WTC11 (cell line): ENCODE results near the gene NHSL1. TPM values are rescaled to one million over a fixed set of nuclear protein-coding genes. Genes with fewer than 3 reads are reported as not detected.

Experiments
- ATAC-seq: fragments of 200-7000 bp; cut with Tn5 transposase; 2 replicates; pipeline ENCODE4 v1.10.0; 2021; ENCODE audit warnings: mild to moderate bottlenecking, moderate library complexity
- CTCF ChIA-PET: fragments of 300-600 bp; sonication (Branson Sonifier 250); formaldehyde crosslinking; loops from one replicate; lab custom pipeline; 2021; ENCODE audit warnings: antibody characterized with exemption; lab: Charles Lee
- POLR2A ChIA-PET: fragments of 350-600 bp; sonication (Branson Sonifier 250); formaldehyde crosslinking; loops from one replicate; lab custom pipeline; 2021; ENCODE audit warnings: antibody characterized with exemption; lab: Charles Lee
- DNase-seq: peaks from one replicate; pipeline ENCODE4 v3.0.0; 2021; ENCODE audit warnings: low spot score
- H3K27ac Mint-ChIP-seq: 2 replicates; pipeline ENCODE4 v1.8.0; 2021; ENCODE audit warnings: mixed read lengths
- H3K27me3 Mint-ChIP-seq: 2 replicates; pipeline ENCODE4 v1.8.0; 2021; ENCODE audit warnings: low read depth, mild to moderate bottlenecking, moderate library complexity, mixed read lengths
- H3K36me3 Mint-ChIP-seq: 2 replicates; pipeline ENCODE4 v1.8.0; 2021; ENCODE audit warnings: mixed read lengths
- H3K4me1 Mint-ChIP-seq: 2 replicates; pipeline ENCODE4 v1.8.0; 2022; ENCODE audit warnings: mixed read lengths
- H3K4me3 Mint-ChIP-seq: 2 replicates; pipeline ENCODE4 v1.8.0; 2021; ENCODE audit warnings: mild to moderate bottlenecking, moderate library complexity, mixed read lengths
- H3K9me3 Mint-ChIP-seq: 2 replicates; pipeline ENCODE4 v1.8.0; 2021; ENCODE audit warnings: mixed read lengths
- CREB1 ChIP-seq: sonication (generic); formaldehyde crosslinking; IDR thresholded peaks from 2 replicates; pipeline ENCODE4 v1.8.0; 2023; ENCODE audit warnings: mild to moderate bottlenecking, missing genetic modification reagents
- E2F4 ChIP-seq: sonication (generic); formaldehyde crosslinking; IDR thresholded peaks from 2 replicates; pipeline ENCODE4 v1.8.1; 2022; ENCODE audit warnings: low read depth, mild to moderate bottlenecking, moderate library complexity, missing genetic modification reagents, borderline replicate concordance
- FOXJ3 ChIP-seq: sonication (generic); formaldehyde crosslinking; IDR thresholded peaks from 2 replicates; pipeline ENCODE4 v1.9.0; 2021; ENCODE audit warnings: missing genetic modification reagents, mild to moderate bottlenecking, borderline replicate concordance
- GRHL2 ChIP-seq: fragments of 250-450 bp; sonication (Bioruptor Pico); IDR thresholded peaks from 2 replicates; pipeline ENCODE4 v1.8.0; 2022; ENCODE audit warnings: mild to moderate bottlenecking, moderate library complexity; ENCODE audit not compliant: insufficient replicate concordance, severe bottlenecking
- GTF2I ChIP-seq: fragments of 250-450 bp; sonication (Bioruptor Pico); conservative IDR thresholded peaks from 2 replicates; pipeline ENCODE4 v1.4.0; 2021; ENCODE audit warnings: mild to moderate bottlenecking
- MYBL2 ChIP-seq: sonication (generic); formaldehyde crosslinking; IDR thresholded peaks from 2 replicates; pipeline ENCODE4 v1.8.1; 2023; ENCODE audit warnings: mild to moderate bottlenecking, moderate library complexity, missing genetic modification reagents
- PREB ChIP-seq: sonication (generic); formaldehyde crosslinking; IDR thresholded peaks from 2 replicates; pipeline ENCODE4 v1.8.1; 2022; ENCODE audit warnings: mild to moderate bottlenecking, missing genetic modification reagents, moderate library complexity, borderline replicate concordance
- PRRX2 ChIP-seq: fragments of 250-450 bp; sonication (Bioruptor Pico); IDR thresholded peaks from 2 replicates; pipeline ENCODE4 v1.8.0; 2021; ENCODE audit warnings: mild to moderate bottlenecking
- RELA ChIP-seq: sonication (generic); formaldehyde crosslinking; IDR thresholded peaks from 2 replicates; pipeline ENCODE4 v1.8.1; 2022; ENCODE audit warnings: missing genetic modification reagents, mild to moderate bottlenecking, borderline replicate concordance
- RORB ChIP-seq: fragments of 250-450 bp; sonication (Bioruptor Pico); IDR thresholded peaks from 2 replicates; pipeline ENCODE4 v1.9.0; 2021; ENCODE audit warnings: mild to moderate bottlenecking
- SMAD4 ChIP-seq: sonication (generic); formaldehyde crosslinking; IDR thresholded peaks from 2 replicates; pipeline ENCODE4 v1.8.0; 2022; ENCODE audit warnings: mild to moderate bottlenecking, missing genetic modification reagents
- ZBTB21 ChIP-seq: sonication (generic); formaldehyde crosslinking; IDR thresholded peaks from 2 replicates; pipeline ENCODE4 v1.8.1; 2023; ENCODE audit warnings: mild to moderate bottlenecking, missing genetic modification reagents, borderline replicate concordance
- total RNA-seq: library from RNA; stranded (reverse); gene quantifications from 3 replicates; pipeline ENCODE4 v1.2.3, GENCODE V29; 2021
- TF ChIP-seq, protein P1 (sequence below): sonication (generic); formaldehyde crosslinking; IDR thresholded peaks from 2 replicates; pipeline ENCODE4 v1.8.0; 2023; ENCODE audit warnings: missing genetic modification reagents, mild to moderate bottlenecking, borderline replicate concordance
- TF ChIP-seq, protein P2 (sequence below): sonication (generic); formaldehyde crosslinking; IDR thresholded peaks from 2 replicates; pipeline ENCODE4 v1.8.1; 2022; ENCODE audit warnings: low read depth, missing genetic modification reagents, borderline replicate concordance
- TF ChIP-seq, protein P3 (sequence below): sonication (generic); formaldehyde crosslinking; IDR thresholded peaks from 2 replicates; pipeline ENCODE4 v1.8.1; 2023; ENCODE audit warnings: mild to moderate bottlenecking, moderate library complexity, missing genetic modification reagents
- TF ChIP-seq, protein P4 (sequence below): sonication (generic); formaldehyde crosslinking; IDR thresholded peaks from 2 replicates; pipeline ENCODE4 v1.8.0; 2022; ENCODE audit warnings: missing genetic modification reagents
- TF ChIP-seq, protein P5 (sequence below): sonication (generic); formaldehyde crosslinking; IDR thresholded peaks from 2 replicates; pipeline ENCODE4 v1.8.1; 2023; ENCODE audit warnings: mild to moderate bottlenecking, missing genetic modification reagents, borderline replicate concordance

Gene NHSL1
- total RNA-seq, 1 experiment from 2014 or later, result 31.1 TPM

DNA sequence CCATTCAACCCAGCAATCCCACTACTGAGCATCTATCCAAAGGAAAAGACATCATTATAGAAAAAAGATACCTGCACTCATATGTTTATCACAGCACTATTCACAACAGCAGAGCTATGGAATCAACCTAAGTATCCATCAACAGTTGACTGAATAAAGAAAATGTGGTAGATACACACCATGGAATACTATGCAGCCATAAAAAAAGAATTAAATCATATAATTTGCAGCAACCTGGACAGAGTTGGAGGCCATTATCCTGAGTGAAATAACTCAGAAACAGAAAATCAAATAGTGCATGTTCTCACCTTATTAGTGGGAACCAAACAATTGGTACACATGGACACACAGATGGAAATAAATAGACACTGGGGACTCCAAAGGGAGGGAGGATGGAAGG, 23.2 kb downstream of the NHSL1 start:
- 0 out of 2 replicates have a peak, but pooled peaks cover 5% of the 10 kb centered on the region for H3K36me3 Mint-ChIP-seq

DNA sequence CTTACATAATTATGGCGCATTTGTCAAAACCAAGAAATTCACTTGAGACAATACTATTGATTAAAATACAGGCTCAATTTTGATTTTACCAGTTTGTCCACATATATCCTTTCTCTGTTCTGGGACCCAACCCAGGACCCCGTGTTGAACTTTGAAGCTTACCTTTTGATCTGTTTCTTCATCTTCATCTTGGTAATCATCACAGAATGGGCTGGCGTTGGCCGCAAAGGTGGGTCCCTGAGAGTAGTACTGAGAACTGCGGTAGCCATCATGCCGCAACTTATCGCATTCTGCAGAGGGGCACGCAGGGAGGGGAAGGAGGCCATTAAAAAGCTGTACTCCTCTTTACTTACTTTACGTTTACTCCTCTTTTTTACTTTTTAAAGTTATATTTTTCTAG, 26.1 kb downstream of the NHSL1 start:
- no peaks in the 10 kb centered on the region for H3K27me3 Mint-ChIP-seq
- peaks cover 7% of the 10 kb centered on the region for H3K4me1 Mint-ChIP-seq
- peaks cover 6% of the 10 kb centered on the region for H3K9me3 Mint-ChIP-seq
- ChIA-PET POLR2A (no interaction called here), CTCF (interaction anchor here (1.3 kb wide), 1 partner anchor 45 kb away, joined by 3 read pairs; no protein-coding TSS in a partner anchor)
- H3K4me3 Mint-ChIP-seq, result no peak overlapping the region
- H3K27ac Mint-ChIP-seq, result no peak overlapping the region
- H3K36me3 Mint-ChIP-seq, result peaks cover 5% of the 10 kb centered on the region; the same call in 1 of the 2 replicates
- DNase-seq (no peak), ATAC-seq (no peak)
- TF ChIP-seq, protein P1, sequence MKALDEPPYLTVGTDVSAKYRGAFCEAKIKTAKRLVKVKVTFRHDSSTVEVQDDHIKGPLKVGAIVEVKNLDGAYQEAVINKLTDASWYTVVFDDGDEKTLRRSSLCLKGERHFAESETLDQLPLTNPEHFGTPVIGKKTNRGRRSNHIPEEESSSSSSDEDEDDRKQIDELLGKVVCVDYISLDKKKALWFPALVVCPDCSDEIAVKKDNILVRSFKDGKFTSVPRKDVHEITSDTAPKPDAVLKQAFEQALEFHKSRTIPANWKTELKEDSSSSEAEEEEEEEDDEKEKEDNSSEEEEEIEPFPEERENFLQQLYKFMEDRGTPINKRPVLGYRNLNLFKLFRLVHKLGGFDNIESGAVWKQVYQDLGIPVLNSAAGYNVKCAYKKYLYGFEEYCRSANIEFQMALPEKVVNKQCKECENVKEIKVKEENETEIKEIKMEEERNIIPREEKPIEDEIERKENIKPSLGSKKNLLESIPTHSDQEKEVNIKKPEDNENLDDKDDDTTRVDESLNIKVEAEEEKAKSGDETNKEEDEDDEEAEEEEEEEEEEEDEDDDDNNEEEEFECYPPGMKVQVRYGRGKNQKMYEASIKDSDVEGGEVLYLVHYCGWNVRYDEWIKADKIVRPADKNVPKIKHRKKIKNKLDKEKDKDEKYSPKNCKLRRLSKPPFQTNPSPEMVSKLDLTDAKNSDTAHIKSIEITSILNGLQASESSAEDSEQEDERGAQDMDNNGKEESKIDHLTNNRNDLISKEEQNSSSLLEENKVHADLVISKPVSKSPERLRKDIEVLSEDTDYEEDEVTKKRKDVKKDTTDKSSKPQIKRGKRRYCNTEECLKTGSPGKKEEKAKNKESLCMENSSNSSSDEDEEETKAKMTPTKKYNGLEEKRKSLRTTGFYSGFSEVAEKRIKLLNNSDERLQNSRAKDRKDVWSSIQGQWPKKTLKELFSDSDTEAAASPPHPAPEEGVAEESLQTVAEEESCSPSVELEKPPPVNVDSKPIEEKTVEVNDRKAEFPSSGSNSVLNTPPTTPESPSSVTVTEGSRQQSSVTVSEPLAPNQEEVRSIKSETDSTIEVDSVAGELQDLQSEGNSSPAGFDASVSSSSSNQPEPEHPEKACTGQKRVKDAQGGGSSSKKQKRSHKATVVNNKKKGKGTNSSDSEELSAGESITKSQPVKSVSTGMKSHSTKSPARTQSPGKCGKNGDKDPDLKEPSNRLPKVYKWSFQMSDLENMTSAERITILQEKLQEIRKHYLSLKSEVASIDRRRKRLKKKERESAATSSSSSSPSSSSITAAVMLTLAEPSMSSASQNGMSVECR (CRISPR knock-in tag), result no peak
- TF ChIP-seq PREB (CRISPR knock-in tag), result no peak
- no peak for TF ChIP-seq E2F4

More for the DNA sequence above, 23.2 kb downstream of the NHSL1 start:
- no peak overlapping the region for H3K27ac Mint-ChIP-seq
- POLR2A ChIA-PET, result no interaction called here
- CTCF ChIA-PET, result no interaction called here
- H3K4me3 Mint-ChIP-seq, result no peak overlapping the region
- no peaks in the 10 kb centered on the region for H3K27me3 Mint-ChIP-seq
- DNase-seq (no peak), ATAC-seq (no peak)
- peaks cover 6% of the 10 kb centered on the region for H3K9me3 Mint-ChIP-seq
- H3K4me1 Mint-ChIP-seq, result peaks cover 24% of the 10 kb centered on the region
- TF ChIP-seq, protein P2, sequence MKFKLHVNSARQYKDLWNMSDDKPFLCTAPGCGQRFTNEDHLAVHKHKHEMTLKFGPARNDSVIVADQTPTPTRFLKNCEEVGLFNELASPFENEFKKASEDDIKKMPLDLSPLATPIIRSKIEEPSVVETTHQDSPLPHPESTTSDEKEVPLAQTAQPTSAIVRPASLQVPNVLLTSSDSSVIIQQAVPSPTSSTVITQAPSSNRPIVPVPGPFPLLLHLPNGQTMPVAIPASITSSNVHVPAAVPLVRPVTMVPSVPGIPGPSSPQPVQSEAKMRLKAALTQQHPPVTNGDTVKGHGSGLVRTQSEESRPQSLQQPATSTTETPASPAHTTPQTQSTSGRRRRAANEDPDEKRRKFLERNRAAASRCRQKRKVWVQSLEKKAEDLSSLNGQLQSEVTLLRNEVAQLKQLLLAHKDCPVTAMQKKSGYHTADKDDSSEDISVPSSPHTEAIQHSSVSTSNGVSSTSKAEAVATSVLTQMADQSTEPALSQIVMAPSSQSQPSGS (CRISPR knock-in tag), result no peak
- TF ChIP-seq MYBL2 (CRISPR knock-in tag), result no peak
- TF ChIP-seq SMAD4 (CRISPR knock-in tag), result no peak
- TF ChIP-seq GTF2I (CRISPR knock-in tag), result no peak
- no peak for TF ChIP-seq RORB (CRISPR knock-in tag)
- TF ChIP-seq, protein P3, sequence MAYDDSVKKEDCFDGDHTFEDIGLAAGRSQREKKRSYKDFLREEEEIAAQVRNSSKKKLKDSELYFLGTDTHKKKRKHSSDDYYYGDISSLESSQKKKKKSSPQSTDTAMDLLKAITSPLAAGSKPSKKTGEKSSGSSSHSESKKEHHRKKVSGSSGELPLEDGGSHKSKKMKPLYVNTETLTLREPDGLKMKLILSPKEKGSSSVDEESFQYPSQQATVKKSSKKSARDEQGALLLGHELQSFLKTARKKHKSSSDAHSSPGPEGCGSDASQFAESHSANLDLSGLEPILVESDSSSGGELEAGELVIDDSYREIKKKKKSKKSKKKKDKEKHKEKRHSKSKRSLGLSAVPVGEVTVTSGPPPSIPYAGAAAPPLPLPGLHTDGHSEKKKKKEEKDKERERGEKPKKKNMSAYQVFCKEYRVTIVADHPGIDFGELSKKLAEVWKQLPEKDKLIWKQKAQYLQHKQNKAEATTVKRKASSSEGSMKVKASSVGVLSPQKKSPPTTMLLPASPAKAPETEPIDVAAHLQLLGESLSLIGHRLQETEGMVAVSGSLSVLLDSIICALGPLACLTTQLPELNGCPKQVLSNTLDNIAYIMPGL, result no peak
- TF ChIP-seq FOXJ3, result no peak
- no peak for TF ChIP-seq CREB1 (CRISPR knock-in tag)
- TF ChIP-seq, protein P4, sequence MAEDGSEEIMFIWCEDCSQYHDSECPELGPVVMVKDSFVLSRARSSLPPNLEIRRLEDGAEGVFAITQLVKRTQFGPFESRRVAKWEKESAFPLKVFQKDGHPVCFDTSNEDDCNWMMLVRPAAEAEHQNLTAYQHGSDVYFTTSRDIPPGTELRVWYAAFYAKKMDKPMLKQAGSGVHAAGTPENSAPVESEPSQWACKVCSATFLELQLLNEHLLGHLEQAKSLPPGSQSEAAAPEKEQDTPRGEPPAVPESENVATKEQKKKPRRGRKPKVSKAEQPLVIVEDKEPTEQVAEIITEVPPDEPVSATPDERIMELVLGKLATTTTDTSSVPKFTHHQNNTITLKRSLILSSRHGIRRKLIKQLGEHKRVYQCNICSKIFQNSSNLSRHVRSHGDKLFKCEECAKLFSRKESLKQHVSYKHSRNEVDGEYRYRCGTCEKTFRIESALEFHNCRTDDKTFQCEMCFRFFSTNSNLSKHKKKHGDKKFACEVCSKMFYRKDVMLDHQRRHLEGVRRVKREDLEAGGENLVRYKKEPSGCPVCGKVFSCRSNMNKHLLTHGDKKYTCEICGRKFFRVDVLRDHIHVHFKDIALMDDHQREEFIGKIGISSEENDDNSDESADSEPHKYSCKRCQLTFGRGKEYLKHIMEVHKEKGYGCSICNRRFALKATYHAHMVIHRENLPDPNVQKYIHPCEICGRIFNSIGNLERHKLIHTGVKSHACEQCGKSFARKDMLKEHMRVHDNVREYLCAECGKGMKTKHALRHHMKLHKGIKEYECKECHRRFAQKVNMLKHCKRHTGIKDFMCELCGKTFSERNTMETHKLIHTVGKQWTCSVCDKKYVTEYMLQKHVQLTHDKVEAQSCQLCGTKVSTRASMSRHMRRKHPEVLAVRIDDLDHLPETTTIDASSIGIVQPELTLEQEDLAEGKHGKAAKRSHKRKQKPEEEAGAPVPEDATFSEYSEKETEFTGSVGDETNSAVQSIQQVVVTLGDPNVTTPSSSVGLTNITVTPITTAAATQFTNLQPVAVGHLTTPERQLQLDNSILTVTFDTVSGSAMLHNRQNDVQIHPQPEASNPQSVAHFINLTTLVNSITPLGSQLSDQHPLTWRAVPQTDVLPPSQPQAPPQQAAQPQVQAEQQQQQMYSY (CRISPR knock-in tag), result no peak
- TF ChIP-seq ZBTB21 (CRISPR knock-in tag), result no peak
- no peak for TF ChIP-seq GRHL2 (CRISPR knock-in tag)
- TF ChIP-seq, protein P5, sequence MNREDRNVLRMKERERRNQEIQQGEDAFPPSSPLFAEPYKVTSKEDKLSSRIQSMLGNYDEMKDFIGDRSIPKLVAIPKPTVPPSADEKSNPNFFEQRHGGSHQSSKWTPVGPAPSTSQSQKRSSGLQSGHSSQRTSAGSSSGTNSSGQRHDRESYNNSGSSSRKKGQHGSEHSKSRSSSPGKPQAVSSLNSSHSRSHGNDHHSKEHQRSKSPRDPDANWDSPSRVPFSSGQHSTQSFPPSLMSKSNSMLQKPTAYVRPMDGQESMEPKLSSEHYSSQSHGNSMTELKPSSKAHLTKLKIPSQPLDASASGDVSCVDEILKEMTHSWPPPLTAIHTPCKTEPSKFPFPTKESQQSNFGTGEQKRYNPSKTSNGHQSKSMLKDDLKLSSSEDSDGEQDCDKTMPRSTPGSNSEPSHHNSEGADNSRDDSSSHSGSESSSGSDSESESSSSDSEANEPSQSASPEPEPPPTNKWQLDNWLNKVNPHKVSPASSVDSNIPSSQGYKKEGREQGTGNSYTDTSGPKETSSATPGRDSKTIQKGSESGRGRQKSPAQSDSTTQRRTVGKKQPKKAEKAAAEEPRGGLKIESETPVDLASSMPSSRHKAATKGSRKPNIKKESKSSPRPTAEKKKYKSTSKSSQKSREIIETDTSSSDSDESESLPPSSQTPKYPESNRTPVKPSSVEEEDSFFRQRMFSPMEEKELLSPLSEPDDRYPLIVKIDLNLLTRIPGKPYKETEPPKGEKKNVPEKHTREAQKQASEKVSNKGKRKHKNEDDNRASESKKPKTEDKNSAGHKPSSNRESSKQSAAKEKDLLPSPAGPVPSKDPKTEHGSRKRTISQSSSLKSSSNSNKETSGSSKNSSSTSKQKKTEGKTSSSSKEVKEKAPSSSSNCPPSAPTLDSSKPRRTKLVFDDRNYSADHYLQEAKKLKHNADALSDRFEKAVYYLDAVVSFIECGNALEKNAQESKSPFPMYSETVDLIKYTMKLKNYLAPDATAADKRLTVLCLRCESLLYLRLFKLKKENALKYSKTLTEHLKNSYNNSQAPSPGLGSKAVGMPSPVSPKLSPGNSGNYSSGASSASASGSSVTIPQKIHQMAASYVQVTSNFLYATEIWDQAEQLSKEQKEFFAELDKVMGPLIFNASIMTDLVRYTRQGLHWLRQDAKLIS (CRISPR knock-in tag), result no peak
- TF ChIP-seq RELA (CRISPR knock-in tag), result no peak
- no peak for TF ChIP-seq PRRX2
